Right lung (tissue), 5 donors: ENCODE data around the gene GPX5. TPM values are rescaled to one million over a fixed set of nuclear protein-coding genes. Genes with fewer than 3 reads are reported as not detected.
"Not testable (repeated sequence)": the region's sequence is repeated elsewhere in the genome, so short reads cannot be mapped to it uniquely, and the experiment has no call there.

Experiments
- DNase-seq, 2 donors: peaks; one replicate each; pipeline ENCODE4 v3.0.0-alpha.2; 2013
- polyA plus RNA-seq, 5 donors: library from polyadenylated mRNA; unstranded; fragments of 120-200 nt; gene quantifications; one replicate each; pipeline versions ENCODE4 v1.2.1 to v1.2.3, GENCODE V29; 2013; ENCODE audit warnings: inconsistent platforms in 1 of 5, low replicate concordance in 1 of 5; ENCODE audit not compliant: insufficient read length in 5 of 5, insufficient read depth in 1 of 5

GPX5 gene
- polyA plus RNA-seq, 5 donors: 0.05 to 0.36 (median 0.23) TPM

DNA sequence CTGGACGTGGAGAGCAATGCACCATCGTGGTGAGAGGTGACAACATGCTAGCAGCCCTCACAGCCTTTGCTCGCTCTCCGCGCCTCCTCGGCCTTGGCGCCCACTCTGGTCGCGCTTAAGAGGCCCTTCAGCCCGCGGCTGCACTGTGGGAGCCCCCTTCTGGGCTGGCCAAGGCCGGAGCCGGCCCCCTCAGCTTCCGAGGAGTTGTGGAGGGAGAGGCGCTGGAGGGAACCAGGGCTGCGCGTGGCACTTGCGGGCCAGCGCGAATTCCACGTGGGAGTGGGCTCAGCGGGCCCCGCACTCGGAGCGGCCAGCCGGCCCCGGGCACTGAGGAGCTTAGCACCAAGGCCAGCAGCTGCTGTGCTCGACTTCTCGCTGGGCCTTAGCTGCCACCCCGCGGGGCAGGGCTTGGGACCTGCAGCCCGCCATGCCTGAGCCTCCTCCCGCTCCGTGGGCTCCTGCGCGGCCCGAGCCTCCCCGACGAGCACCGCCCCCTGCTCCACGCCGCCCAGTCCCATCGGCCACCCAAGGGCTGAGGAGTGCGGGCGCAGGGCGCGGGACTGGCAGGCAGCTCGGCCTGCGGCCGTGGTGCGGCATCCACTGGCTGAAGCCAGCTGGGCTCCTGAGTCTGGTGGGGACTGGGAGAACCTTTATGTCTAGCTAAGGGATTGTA is 13.9 kb upstream of the GPX5 start:
- no peak for DNase-seq

- DNase-seq: not testable (repeated sequence)
Measured at GRCh38 chr6:28512387-28512786, 13.3 kb upstream of the GPX5 start.

DNA sequence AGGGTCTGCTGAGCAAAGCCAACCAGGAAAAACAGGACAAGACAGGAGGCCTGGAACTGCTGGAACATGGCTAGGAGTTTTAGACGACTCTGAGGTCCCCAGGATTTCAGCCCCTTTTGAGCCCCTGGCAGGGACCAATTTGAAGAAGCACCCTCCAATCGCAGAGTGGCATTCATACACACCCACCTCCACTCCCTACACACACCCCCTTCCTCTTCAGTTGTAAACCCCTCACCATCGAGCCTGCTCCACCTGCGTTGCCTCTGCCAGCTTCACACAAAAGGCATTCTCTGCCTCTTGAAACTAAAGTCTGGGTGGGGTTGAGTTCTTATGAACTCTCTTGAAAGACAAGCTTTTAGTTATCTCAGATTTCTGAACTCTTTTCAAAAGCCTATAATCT is 10.0 kb upstream of the GPX5 start, which contains the start of gene GPX6:
GPX6 (minus strand) TSS at position 118 of the 400 bp plus-strand sequence; CDS start at position 68, 50 bp downstream.
- no peak for DNase-seq

GRCh38 chr6:28517964-28518363 is 7.7 kb upstream of the GPX5 start:
- DNase-seq: no peak

- DNase-seq: no peak
Measured at GRCh38 chr6:28522594-28523240, 3.0 kb upstream of the GPX5 start.

DNA sequence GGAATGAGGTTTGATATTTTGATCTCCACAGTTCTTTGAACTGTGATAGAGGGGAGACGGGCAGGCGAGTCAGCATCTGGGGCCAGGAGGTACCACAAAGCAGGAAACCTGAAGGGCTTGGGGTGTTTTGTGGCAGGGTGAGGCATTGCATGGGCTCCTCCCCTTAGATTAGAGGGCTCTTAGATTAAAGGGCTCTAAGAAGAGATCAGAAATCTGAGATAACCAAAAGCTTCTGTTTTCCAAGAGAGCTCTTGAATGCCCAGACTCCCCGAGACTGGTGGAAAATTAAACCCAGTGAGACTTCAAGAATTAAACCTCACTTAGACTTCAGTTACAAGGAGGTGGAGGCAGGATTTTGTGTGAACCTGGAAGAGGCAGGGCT is 2.4 kb upstream of the GPX5 start:
- no peak for DNase-seq

DNA sequence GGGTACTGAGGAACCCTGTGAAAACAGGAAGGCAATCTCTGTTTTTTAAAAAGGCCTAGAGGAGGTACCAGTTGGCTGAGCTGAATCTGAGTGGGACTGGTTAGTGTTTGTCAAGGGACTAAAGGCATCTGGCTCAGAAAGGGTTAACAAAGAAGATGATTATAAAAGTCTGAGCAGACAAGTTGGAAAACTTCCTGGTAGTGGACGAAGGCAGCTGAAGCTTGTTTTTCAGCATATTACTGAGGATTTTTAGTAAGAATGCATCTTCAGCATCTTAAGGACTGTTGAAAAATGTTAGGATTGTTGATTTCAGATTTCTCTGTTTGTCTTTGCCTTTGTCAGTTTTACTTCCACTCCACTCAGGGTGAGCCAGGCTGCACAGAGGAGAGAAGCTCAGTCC is 5.1 kb downstream of the GPX5 start:
- no peak for DNase-seq

DNA sequence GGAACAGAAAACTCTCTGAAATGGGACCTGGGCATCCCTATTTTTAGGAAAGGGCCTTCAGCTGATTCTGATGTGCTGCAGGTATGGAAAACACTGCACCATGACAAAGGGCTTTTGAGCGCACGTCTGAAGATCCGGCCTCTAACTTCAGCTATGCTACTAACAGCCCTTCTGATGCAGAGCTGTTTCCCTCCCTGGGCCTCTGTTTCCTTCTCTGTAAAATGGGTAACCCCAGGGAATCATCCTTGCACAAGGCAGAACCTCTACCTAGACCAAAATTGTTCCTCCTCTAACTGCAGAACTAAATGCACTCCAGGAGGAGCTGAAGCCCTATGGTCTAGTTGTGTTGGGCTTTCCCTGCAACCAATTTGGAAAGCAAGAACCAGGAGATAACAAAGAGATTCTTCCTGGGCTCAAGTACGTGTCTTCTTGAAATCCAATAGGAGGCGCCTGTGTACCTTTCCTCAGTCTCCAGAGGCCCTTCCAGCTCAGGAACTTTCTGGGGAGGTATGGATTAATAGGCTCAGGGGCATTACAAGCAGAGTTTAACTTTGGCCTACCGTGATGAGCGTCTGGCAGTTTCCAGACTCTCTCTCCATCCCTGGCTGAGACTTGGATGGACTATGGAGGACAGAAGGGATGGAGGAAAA is 5.9 kb downstream of the GPX5 start:
- DNase-seq: no peak

DNA sequence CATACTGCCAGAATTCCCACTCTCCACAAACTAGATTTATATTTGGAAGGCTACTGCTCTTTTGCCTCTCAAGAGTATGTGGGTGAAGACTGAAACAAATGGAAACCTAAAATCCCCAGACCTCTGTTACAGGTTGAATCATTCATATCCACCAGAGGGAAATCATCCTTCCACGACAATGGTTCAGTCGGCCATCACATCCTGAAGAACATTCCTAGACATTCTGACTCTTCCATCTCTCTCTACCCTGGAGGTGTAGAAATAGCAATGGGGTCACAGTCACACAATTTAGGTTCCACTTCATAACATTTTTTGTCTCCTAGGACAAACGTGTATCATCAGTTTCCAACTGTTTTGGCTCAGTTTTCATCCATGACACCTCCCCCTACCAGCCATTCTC is 8.6 kb downstream of the GPX5 start:
- DNase-seq: no peak

DNA sequence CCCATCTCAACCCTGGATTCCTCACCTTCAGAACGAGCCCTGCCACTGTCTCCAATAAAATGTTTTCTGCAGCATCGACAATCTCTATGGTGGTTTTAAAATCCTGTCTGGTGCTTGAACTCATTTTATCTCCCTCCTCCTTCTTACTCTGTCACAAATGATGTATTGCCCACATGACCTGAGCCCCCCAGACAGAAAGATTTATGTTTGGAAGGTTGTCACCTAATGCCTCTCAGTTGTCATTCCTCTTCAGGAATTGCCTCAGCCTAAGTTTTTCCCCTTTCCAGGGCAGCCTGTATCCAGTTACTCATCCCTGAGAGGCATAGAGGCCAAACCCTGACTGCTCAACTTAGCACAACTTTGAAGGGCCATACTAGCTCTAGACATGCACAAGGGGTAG is 9.2 kb downstream of the GPX5 start:
- DNase-seq: no peak

- DNase-seq: no peak
Measured at GRCh38 chr6:28537065-28537464, 11.4 kb downstream of the GPX5 start.

DNA sequence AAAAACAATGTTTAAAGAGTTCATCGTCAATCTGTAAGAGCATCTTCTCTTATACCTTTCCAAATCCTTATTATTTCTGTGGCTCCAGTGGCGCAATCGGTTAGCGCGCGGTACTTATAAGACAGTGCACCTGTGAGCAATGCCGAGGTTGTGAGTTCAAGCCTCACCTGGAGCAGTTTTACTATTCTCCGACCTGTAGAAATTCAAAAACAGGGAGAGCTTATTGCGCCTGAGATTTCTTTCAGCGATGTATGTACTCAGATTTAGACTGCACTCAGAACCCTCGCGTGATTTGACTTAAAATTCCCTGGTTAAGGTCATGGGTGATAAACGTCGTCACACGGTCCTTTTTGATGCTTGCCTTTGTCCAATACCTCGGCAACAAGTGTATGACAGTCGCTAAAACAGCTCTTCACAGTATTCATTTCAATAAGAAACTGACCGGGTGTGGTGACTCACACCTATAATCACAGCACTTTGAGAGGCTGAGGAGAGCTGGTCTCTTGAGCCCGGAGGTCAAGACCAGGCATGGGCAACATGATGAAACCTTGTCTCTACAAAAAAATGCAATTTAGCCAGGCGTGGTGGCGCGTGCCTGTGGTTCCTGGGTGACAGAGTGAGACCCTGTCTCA is 11.9 kb downstream of the GPX5 start:
- DNase-seq: no peak

DNA sequence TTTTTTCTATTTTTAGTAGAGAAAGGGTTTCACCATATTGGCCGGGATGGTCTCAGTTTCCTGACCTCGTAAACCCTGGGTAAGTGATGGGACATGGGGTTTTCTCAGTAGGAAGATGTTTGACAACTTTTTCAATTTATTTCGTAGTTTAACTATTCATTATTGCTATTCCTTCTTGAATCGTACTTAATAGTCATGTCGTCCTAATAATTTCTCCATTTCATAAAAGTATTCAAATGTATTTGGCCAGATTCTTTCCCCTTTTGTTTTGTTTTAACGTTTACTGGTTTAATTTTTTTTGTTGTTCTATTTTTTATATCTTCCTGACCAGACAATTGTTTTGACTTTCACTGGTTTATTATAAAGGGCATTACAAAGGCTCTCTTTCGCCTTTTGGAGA is 16.3 kb downstream of the GPX5 start:
- no peak for DNase-seq

DNA sequence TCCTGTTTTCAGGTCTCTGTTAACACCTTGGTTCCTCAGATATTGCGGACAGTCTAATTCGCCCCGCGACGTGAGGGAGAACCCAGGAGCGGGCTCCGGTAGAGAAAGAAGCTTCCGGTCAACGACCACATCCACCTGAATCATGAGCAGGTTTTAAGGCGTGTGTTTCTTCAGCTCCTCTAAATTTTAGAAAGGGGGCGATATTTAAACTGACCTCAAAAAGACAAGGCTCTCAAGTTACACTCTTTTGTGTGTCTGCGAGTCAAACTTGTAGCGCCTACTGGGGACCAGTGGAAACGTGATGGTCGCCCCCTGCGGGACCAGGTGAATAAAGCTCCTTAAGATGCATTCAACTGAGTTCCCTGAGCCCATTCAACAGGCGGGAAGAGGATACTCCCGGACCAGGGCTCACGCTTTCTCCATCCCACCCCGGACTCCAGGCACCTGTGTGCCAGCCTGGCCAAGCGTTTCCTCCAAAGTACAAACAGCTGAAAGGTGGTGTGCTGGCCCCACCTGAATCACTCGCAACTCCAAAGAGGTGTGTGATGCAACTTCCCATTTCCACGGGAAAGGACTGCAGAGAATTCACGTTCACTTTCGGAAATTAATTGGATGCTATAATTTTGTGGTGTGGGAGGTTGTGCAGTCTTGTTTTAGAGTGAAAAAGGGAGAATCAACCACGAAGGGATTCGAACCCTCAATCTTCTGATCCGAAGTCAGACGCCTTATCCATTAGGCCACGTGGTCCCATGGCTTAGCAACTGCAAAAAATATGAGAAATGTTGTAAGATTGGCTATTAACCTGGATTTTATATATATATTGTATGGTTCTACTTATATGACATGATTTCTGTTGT is 17.0 kb downstream of the GPX5 start:
- peak in 1 of 2 donors; percentile 71 for DNase-seq

GRCh38 chr6:28543651-28544610 is 18.2 kb downstream of the GPX5 start:
- DNase-seq: peak in 1 of 2 donors; percentile 44

- DNase-seq: no peak
Measured at GRCh38 chr6:28545955-28546354, 20.3 kb downstream of the GPX5 start.

GRCh38 chr6:28547003-28547402 is 21.3 kb downstream of the GPX5 start:
- DNase-seq: not testable (repeated sequence)

DNA sequence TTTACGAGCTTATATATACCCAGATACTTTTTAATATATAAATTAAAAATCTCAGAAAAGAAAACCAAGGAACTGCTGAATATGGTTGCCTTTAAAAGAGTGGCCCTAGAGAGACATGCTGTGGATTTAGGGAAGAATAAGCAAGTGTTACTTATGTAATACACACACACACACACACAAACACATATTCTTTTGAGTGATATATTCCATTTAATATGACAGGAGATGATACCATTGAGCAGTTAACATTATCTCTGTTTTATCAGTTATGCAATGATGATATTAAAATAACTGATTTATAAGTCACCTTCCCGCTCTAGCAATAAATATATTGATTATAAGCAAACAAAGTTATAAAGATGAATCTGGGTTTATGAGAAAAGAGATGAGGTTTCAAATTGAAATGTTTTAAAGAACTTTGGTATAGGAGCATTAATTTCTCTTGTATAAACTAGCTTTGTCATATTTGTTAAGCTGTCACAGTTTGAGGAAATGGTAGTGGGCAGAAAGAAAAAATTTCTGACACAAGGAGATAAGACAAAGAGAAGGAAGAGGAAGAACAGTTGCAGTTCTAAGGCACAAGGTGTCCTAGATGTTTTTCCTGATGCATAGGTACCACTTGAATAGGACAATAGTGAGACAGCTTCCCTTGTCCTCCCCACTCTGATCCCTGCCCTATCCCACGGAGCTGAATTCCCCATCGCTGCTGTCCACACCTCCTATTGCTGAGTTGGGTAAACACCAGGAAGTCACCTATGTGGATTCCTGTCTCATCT is 26.4 kb downstream of the GPX5 start:
- DNase-seq: no peak

- DNase-seq: no peak
Measured at GRCh38 chr6:28553384-28553985, 27.8 kb downstream of the GPX5 start.
